Muscle of leg (tissue), 16 donors: Measurements from ENCODE around the gene KIF3C. TPM values are rescaled to one million over a fixed set of nuclear protein-coding genes. Genes with fewer than 3 reads are reported as not detected.
"Not testable (repeated sequence)": the region's sequence is repeated elsewhere in the genome, so short reads cannot be mapped to it uniquely, and the experiment has no call there.

Experiments
- DNase-seq: peaks from one replicate; pipeline ENCODE4 v3.0.0; 2013
- H3K27ac ChIP-seq: one replicate; pipeline ENCODE4 v1.5.1; 2013; ENCODE audit warnings: mild to moderate bottlenecking, low read length, control low read depth
- H3K27me3 ChIP-seq: one replicate; pipeline ENCODE4 v1.6.1; 2013; ENCODE audit warnings: low read length; ENCODE audit not compliant: control insufficient read depth, insufficient read depth
- H3K36me3 ChIP-seq: one replicate; pipeline ENCODE4 v1.6.1; 2013; ENCODE audit warnings: low read length; ENCODE audit not compliant: control insufficient read depth, insufficient read depth
- H3K4me1 ChIP-seq: one replicate; pipeline ENCODE4 v1.6.1; 2013; ENCODE audit warnings: low read length; ENCODE audit not compliant: control insufficient read depth, insufficient read depth
- H3K4me3 ChIP-seq: one replicate; pipeline ENCODE4 v1.5.1; 2013; ENCODE audit warnings: low read length, control low read depth
- H3K9me3 ChIP-seq: replicated peaks from 2 replicates; pipeline ENCODE4 v1.6.1; 2013; ENCODE audit warnings: low read depth, low read length; ENCODE audit not compliant: control insufficient read depth
- WGBS: methylation state at CpG from one replicate; pipeline ENCODE4 v1.1.5; 2013; ENCODE audit warnings: missing lambda C conversion rate; ENCODE audit not compliant: insufficient coverage; 5-methylcytosine and 5-hydroxymethylcytosine counted together
- long read RNA-seq, 11 donors: transcript quantifications; one replicate each; lab custom pipeline, GENCODE V29; 2026
- polyA plus RNA-seq, 8 donors: library from polyadenylated mRNA; unstranded; fragments of 120-200 nt; gene quantifications; one replicate each; pipeline versions ENCODE4 v1.2.1 to v1.2.3, GENCODE V29; 2013; ENCODE audit warnings: inconsistent platforms in 1 of 8, low replicate concordance in 1 of 8; ENCODE audit not compliant: insufficient read length in 8 of 8, insufficient read depth in 1 of 8
- total RNA-seq: library from RNA; stranded (reverse); fragments of 120-200 nt; gene quantifications from one replicate; pipeline ENCODE4 v1.2.4, GENCODE V29; 2013

KIF3C gene
- 3.5 TPM for total RNA-seq
- 10 to 100 TPM in 2 of 8 donors, 1 to 10 TPM in 6; 6.2 to 16.4 (median 9.1) TPM for polyA plus RNA-seq
- long read RNA-seq, donor 1, full-length matches to known transcripts = 2 of 2 reads
- long read RNA-seq, donor 1, partial matches to known transcripts = 0 of 2 reads
- long read RNA-seq, donor 1, other reads (novel, unspliced or antisense) = 0 of 2 reads
- long read RNA-seq, donor 2 = 0 reads
- long read RNA-seq, donor 3, full-length matches to known transcripts = 1 of 1 reads
- long read RNA-seq, donor 3, partial matches to known transcripts = 0 of 1 reads
- long read RNA-seq, donor 3, other reads (novel, unspliced or antisense) = 0 of 1 reads
- long read RNA-seq, donor 4, full-length matches to known transcripts = 1 of 1 reads
- long read RNA-seq, donor 4, partial matches to known transcripts = 0 of 1 reads
- long read RNA-seq, donor 4, other reads (novel, unspliced or antisense) = 0 of 1 reads
- long read RNA-seq, donor 5, full-length matches to known transcripts = 3 of 3 reads
- long read RNA-seq, donor 5, partial matches to known transcripts = 0 of 3 reads
- long read RNA-seq, donor 5, other reads (novel, unspliced or antisense) = 0 of 3 reads
- long read RNA-seq, donor 6, full-length matches to known transcripts = 1 of 1 reads
- long read RNA-seq, donor 6, partial matches to known transcripts = 0 of 1 reads
- long read RNA-seq, donor 6, other reads (novel, unspliced or antisense) = 0 of 1 reads
- long read RNA-seq, donor 7, full-length matches to known transcripts = 2 of 2 reads
- long read RNA-seq, donor 7, partial matches to known transcripts = 0 of 2 reads
- long read RNA-seq, donor 7, other reads (novel, unspliced or antisense) = 0 of 2 reads
- long read RNA-seq, donor 8 = 0 reads
- long read RNA-seq, donor 9 = 0 reads
- long read RNA-seq, donor 10 = 0 reads
- long read RNA-seq, donor 11 = 0 reads

DNA sequence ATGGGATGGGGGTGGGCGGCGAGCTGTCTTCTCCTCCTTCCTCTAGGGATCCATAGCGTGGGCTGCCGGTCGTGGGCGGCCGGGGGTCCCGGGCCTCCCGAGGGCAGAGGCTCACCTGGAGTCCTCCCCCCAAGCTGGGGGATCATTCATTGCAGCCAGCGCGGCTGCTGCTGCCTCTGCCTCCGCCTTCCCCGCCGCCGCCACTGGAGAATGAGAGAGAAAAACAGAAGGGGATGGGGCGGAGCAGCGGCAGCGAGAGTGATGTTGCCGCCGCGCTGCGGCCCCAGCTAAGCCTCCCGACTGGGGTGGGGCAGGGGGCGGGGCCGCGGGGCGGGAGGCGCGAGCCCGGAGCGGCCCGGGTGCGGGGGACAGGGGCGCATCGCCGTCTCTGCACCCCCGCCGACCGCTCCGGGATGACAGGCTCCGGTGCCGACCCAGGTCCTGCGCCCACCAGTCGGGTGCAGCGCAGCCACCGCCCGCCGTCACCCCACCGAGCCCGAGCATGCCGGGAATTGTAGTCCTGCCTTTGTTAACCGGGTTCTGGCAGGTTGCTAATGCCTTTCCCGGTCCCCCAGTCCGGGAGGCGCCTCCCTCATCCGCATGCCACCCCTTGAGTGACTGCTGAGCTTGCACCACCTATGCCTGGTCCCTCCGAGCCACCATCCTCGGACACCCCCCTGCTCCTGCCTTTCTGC lies at the start of gene KIF3C:
TSS of gene KIF3C (minus strand) at position 225 of the 695 bp plus-strand sequence. CDS start 580 bp downstream, outside the sequence.
- no peaks in the 10 kb centered on the region for H3K36me3 ChIP-seq
- H3K9me3 ChIP-seq = no peaks in the 10 kb centered on the region
- DNase-seq = peak; percentile 82
- H3K27me3 ChIP-seq = no peaks in the 10 kb centered on the region
- peak within 1 kb of the TSS; percentile 59 for H3K4me3 ChIP-seq
- WGBS = under 1% methylated on average over 58 of the region's 58 CpGs
- peak within 1 kb of the TSS; percentile 44 for H3K27ac ChIP-seq
- peaks cover 19% of the 10 kb centered on the region for H3K4me1 ChIP-seq

DNA sequence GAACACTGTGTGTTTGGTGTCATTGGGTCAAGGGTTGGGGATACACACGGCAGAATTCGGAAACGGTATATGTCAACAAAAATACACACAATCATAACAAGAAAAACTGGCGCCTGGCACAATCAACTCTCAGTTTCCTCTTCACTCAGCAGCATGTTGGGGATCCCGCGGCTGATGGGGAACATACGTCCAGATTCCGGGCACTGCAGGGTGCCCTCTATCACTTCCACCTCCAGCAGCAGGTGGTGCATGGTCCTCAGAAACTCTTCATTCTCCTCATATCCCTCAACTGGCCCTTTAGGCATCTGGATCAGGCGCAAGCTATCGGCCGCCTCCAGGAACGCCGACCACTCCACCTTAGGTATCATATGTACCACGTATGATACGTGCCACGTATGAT lies 45.8 kb upstream of the KIF3C start:
- DNase-seq = not testable (repeated sequence)
- 98% methylated on average over 8 of the region's 16 CpGs for WGBS

DNA sequence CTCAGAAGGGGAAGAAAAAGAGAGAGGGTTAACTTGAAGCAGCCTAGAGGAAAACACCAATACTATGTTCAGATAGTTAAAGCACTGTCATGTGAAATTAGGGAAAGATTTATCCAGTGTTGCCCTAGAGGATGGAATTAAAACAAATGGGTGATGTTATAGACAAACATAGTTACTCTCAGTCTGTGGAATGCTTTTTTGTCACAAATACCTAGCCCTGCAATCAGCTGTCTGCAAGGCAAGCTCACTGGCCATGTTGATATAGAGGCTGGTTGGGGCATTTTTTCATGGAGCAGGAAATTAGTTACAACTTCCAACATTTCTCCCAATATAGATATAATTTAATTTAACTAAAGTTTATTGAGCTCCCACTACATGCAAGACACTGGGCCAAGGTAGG lies 43.2 kb upstream of the KIF3C start:
- H3K27ac ChIP-seq = no peak overlapping the region
- no peak overlapping the region for H3K4me3 ChIP-seq
- H3K27me3 ChIP-seq = no peaks in the 10 kb centered on the region
- no peaks in the 10 kb centered on the region for H3K4me1 ChIP-seq
- no peaks in the 10 kb centered on the region for H3K36me3 ChIP-seq
- no peak for DNase-seq
- peaks cover 3% of the 10 kb centered on the region for H3K9me3 ChIP-seq

More for the DNA sequence above, 45.8 kb upstream of the KIF3C start:
- H3K4me3 ChIP-seq, H3K27ac ChIP-seq, H3K36me3 ChIP-seq, H3K4me1 ChIP-seq, H3K27me3 ChIP-seq, H3K9me3 ChIP-seq: not testable (repeated sequence)

DNA sequence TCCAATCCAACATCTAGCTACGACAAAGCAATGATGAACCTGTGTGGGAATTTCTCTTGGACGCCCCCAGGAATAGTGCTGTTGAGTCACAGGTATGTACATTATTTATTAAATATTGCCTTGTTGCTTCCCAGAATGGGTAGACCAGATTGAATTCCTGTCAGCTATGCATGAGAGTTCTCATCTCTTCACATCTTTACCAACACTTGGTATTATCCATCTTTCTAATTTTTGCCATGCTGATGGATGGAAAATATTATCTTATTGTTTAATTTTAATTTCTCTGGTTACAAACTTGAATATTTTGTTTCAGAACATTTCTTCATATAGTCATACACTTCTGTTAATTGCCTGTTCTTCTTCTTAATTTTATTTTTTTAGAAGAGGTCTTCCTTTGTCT lies 42.0 kb upstream of the KIF3C start:
- H3K27ac ChIP-seq = no peak overlapping the region
- no peak overlapping the region for H3K4me3 ChIP-seq
- H3K36me3 ChIP-seq = no peaks in the 10 kb centered on the region
- H3K9me3 ChIP-seq = peaks cover 3% of the 10 kb centered on the region
- no peak for DNase-seq
- H3K4me1 ChIP-seq = no peaks in the 10 kb centered on the region
- no peaks in the 10 kb centered on the region for H3K27me3 ChIP-seq
- WGBS = no CpG with 5 or more reads among the region's 2 CpGs

DNA sequence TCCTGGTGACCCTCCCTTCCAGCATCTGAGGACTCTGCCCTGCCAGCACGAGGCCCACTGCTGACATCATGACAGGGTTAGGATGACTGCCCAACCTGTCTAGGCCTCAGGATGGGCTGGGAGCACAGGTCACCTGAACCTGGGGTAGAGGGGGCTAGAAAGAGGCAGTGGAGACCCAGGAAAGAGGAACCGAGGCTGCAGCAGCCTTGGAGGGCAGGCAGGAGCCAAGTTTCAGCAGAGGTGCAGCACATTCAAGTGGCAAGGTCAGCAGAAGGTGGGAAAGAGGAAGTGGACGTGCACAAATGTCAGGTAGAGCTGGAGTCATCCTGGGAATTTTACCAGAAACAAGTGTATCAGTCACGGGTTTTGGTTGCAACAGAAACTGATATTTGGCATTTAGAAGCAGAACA lies 37.9 kb upstream of the KIF3C start:
- no peak for DNase-seq
- Histone ChIP-seq H3K36me3 (no peaks in the 10 kb centered on the region), H3K9me3 (peaks cover 3% of the 10 kb centered on the region), H3K27ac (no peak overlapping the region), H3K4me3 (no peak overlapping the region), H3K27me3 (no peaks in the 10 kb centered on the region), H3K4me1 (peaks cover 12% of the 10 kb centered on the region)
- 54% methylated on average over 3 of the region's 4 CpGs for WGBS

DNA sequence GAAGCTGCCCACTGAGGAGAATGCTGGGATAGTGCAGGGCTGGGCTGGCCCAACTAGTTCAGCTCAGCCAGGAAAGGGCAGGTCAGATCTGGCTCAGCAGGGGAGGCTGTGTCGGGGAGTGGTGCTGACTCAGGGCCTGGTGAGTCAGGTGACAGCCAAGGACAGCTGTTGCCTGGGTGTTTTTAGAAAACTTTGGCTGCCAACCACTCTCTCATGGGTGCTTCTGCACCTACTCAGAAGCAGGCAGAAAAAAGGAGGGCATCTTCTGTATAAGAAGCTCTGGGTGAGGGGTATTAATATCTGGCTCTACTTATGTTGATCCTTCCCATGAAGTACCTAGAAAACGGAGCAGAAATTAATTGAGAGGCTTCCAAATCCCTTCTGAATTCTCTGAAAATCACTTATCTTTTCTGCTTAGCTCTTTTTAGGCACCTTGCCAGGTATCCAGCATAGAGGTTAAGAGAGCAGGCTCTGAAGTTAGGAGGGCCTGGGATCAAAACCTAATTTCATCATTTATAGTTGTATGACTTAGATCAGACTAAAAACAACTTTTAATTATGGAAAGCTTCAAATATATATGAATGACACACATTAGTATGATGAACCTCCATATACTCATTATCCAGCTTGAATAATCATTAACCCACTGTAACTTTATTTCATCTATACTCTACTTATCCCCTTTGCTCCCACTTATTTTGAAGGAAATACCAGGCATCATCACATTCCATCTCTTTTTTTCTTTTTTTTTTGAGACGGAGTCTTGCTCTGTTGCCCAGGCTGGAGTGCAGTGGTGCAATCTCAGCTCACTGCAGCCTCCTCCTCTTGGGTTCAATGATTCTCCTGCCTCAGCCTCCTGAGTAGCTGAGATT lies 36.1 kb upstream of the KIF3C start:
- DNase-seq = peak; percentile 68
- WGBS = 86% methylated on average over 1 of the region's 3 CpGs
- no peaks in the 10 kb centered on the region for H3K27me3 ChIP-seq

DNA sequence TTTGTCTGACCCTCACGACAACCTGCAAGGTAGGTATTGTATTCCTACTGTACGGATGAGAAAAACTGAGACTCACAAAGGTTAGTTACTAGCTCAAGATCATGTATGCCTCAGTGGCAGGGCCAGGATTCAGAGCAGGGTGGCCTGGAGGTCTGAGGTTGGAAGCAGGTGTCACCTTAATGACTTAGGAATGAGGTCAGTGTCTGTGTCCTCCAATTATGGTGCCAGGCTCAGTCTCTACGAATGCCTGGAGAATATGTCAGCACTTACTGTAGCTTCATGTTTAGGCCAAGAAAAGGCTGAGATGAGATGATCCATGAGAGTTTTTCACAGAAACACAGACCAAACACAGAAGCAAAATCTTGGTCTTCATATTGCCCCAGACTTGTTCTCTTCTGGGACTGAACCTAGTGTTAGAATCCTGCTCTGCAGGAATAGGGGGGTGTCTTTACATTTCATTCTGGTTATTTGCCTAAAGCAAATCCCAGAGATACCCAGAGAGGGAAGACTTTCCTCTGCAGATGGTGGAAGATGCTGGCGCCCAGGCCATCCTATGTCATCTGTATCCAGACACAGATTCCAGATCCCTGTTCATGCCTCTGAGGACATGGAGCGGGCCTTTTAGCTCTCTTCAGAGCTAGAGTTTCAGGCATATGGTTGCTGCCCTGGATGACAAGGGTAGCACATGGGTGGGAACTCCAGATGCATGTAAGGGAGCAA lies 35.3 kb upstream of the KIF3C start:
- Histone ChIP-seq H3K27ac (peak overlapping the region; percentile 21), H3K4me3 (no peak overlapping the region), H3K4me1 (peaks cover 12% of the 10 kb centered on the region), H3K9me3 (no peaks in the 10 kb centered on the region), H3K36me3 (no peaks in the 10 kb centered on the region), H3K27me3 (no peaks in the 10 kb centered on the region)
- DNase-seq = no peak
- WGBS = 80% methylated on average over 3 of the region's 5 CpGs

More for the DNA sequence above, 36.1 kb upstream of the KIF3C start:
- H3K4me3 ChIP-seq = no peak overlapping the region
- H3K27ac ChIP-seq = peak overlapping the region; percentile 52
- peaks cover 12% of the 10 kb centered on the region for H3K4me1 ChIP-seq
- H3K36me3 ChIP-seq = no peaks in the 10 kb centered on the region
- no peaks in the 10 kb centered on the region for H3K9me3 ChIP-seq

DNA sequence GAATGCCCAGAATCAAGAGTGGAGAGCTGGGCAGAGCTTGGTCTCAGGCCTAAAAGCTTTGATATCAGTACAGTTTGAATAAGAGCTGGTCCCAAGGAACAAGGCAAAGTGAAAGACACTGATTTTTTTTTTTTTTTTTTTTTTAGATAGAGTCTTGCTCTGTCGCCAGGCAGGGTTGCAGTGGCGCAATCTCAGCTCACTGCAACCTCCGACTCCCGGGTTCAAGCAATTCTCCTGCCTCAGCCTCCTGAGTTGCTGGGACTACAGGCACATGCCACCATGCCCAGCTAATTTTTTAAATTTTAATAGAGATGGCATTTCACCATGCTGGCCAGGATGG lies 34.4 kb upstream of the KIF3C start:
- not testable (repeated sequence) for H3K9me3 ChIP-seq, H3K36me3 ChIP-seq, H3K27ac ChIP-seq, DNase-seq, H3K27me3 ChIP-seq, H3K4me3 ChIP-seq
- no CpG with 5 or more reads among the region's 4 CpGs for WGBS
- H3K4me1 ChIP-seq = peaks cover 21% of the 10 kb centered on the region
